ENCODE results near the gene VDAC2.

VDAC2 gene

GRCh38 chr10:75176736-75177135, 33.9 kb upstream of the VDAC2 start:
- H3K9me3 ChIP-seq (ENCODE audit: control insufficient read depth, insufficient read depth, low read depth, low read length), result no peaks in the 10 kb centered on the region
- H3K36me3 ChIP-seq (ENCODE audit: control insufficient read depth in 2 of 2, insufficient read depth in 1 of 2, low read length in 2 of 2), result peaks cover 6 to 22% of the 10 kb centered on the region in 2 experiments; a peak in 2 of 3 replicates
- H3K27ac ChIP-seq (ENCODE audit: extremely low read depth, low read depth, low read length), result no peak overlapping the region
- H3K4me3 ChIP-seq (ENCODE audit: low read depth, low read length), result no peak overlapping the region
- no peaks in the 10 kb centered on the region for H3K4me1 ChIP-seq (ENCODE audit: control insufficient read depth, insufficient read depth, low read length)
- CTCF ChIA-PET, result no interaction called here
- POLR2A ChIA-PET, result interaction anchor here (0.7 kb wide), 1 partner anchor 58 kb away, joined by 3 read pairs; no protein-coding TSS in a partner anchor
- TF ChIP-seq ZNF18 (tag by site-specific recombination; IDR thresholded peaks at IDR 0.05), result no peak
- no peak for TF ChIP-seq ZNF223 (tag by site-specific recombination; IDR thresholded peaks at IDR 0.05)
- TF ChIP-seq AEBP2 (tag by site-specific recombination; IDR thresholded peaks at IDR 0.05; ENCODE audit: borderline replicate concordance), result no peak
- no peak for TF ChIP-seq ZSCAN5A (tag by site-specific recombination; IDR thresholded peaks at IDR 0.05)
- TF ChIP-seq ZNF274 (IDR thresholded peaks at IDR 0.05; ENCODE audit: low read length), result no peak
- no peak for TF ChIP-seq ZNF274 (tag by site-specific recombination; IDR thresholded peaks at IDR 0.05; ENCODE audit: borderline replicate concordance)
- no peak for TF ChIP-seq SETDB1 (IDR thresholded peaks at IDR 0.05; ENCODE audit: insufficient read length, low read length)
- no peak for TF ChIP-seq ZSCAN16 (tag by site-specific recombination; IDR thresholded peaks at IDR 0.05)

GRCh38 chr10:75179657-75180177, 30.9 kb upstream of the VDAC2 start:
- peak; percentile 94 for TF ChIP-seq PRDM10 (tag by site-specific recombination; IDR thresholded peaks at IDR 0.05)
- no peak for TF ChIP-seq ZNF362 (tag by site-specific recombination; IDR thresholded peaks at IDR 0.05)
- ChIA-PET CTCF (no interaction called here), POLR2A (no interaction called here)
- Histone ChIP-seq H3K4me3 (ENCODE audit: low read depth, low read length) (no peak overlapping the region), H3K36me3 (ENCODE audit: control insufficient read depth in 2 of 2, insufficient read depth in 1 of 2, low read length in 2 of 2) (peaks cover 0 to 22% of the 10 kb centered on the region in 2 experiments; a peak in 2 of 3 replicates), H3K9me3 (ENCODE audit: control insufficient read depth, insufficient read depth, low read depth, low read length) (no peaks in the 10 kb centered on the region), H3K4me1 (ENCODE audit: control insufficient read depth, insufficient read depth, low read length) (no peaks in the 10 kb centered on the region), H3K27ac (ENCODE audit: extremely low read depth, low read depth, low read length) (no peak overlapping the region)

GRCh38 chr10:75180592-75180991, 30.0 kb upstream of the VDAC2 start:
- H3K27ac ChIP-seq (ENCODE audit: extremely low read depth, low read depth, low read length), result no peak overlapping the region
- no peak overlapping the region for H3K4me3 ChIP-seq (ENCODE audit: low read depth, low read length)
- no peaks in the 10 kb centered on the region for H3K9me3 ChIP-seq (ENCODE audit: control insufficient read depth, insufficient read depth, low read depth, low read length)
- H3K36me3 ChIP-seq (ENCODE audit: control insufficient read depth in 2 of 2, insufficient read depth in 1 of 2, low read length in 2 of 2), result peaks cover 0 to 18% of the 10 kb centered on the region in 2 experiments; a peak in 2 of 3 replicates
- CTCF ChIA-PET, result interaction anchor here (0.6 to 1.0 kb wide), 2 partner anchors 46 to 926 kb away, joined by 3 read pairs; no protein-coding TSS in a partner anchor
- POLR2A ChIA-PET, result no interaction called here
- H3K4me1 ChIP-seq (ENCODE audit: control insufficient read depth, insufficient read depth, low read length), result no peaks in the 10 kb centered on the region
- TF ChIP-seq ZNF610 (tag by site-specific recombination; IDR thresholded peaks at IDR 0.05; ENCODE audit: borderline replicate concordance) (no peak), EGR2 (tag by site-specific recombination; IDR thresholded peaks at IDR 0.05; ENCODE audit: low read depth) (no peak), ZNF449 (tag by site-specific recombination; IDR thresholded peaks at IDR 0.05) (no peak), ZNF548 (tag by site-specific recombination; IDR thresholded peaks at IDR 0.05) (no peak), KLF7 (tag by site-specific recombination; IDR thresholded peaks at IDR 0.05; ENCODE audit: borderline replicate concordance) (no peak), KLF10 (tag by site-specific recombination; IDR thresholded peaks at IDR 0.05) (no peak), KLF16 (tag by site-specific recombination; IDR thresholded peaks at IDR 0.05) (no peak), GLIS2 (tag by site-specific recombination; IDR thresholded peaks at IDR 0.05) (no peak)
